HepG2 (cell line): ENCODE results near the gene GLDN. TPM values are rescaled to one million over a fixed set of nuclear protein-coding genes. Genes with fewer than 3 reads are reported as not detected.

Experiments used
- ARNT ChIP-seq: fragments of 450-650 bp; IDR thresholded peaks from 2 replicates; pipeline ENCODE4 v1.6.1; 2017
- FOXA3 ChIP-seq: IDR thresholded peaks from 2 replicates; pipeline ENCODE4 v1.6.1; 2016; ENCODE audit warnings: missing genetic modification reagents, missing compliant biosample characterization
- GATAD1 ChIP-seq: IDR thresholded peaks from 2 replicates; pipeline ENCODE4 v1.6.1; 2016; ENCODE audit warnings: missing genetic modification reagents, missing compliant biosample characterization
- HOMEZ ChIP-seq: IDR thresholded peaks from 2 replicates; pipeline ENCODE4 v1.6.1; 2016; ENCODE audit warnings: low read depth
- MED1 ChIP-seq: sonication (generic); formaldehyde crosslinking; IDR thresholded peaks from 2 replicates; pipeline ENCODE4 v1.4.0; 2020; ENCODE audit warnings: missing genetic modification reagents
- MIXL1 ChIP-seq: IDR thresholded peaks from 2 replicates; pipeline ENCODE4 v1.6.1; 2016
- SOX6 ChIP-seq, 2 experiments: fragments of 450-650 bp in 1 of 2; sonication (generic) in 1 of 2; formaldehyde crosslinking in 1 of 2; IDR thresholded peaks; 2 replicates each; pipeline versions ENCODE4 v1.4.0 to v1.6.1; 2017 to 2020; ENCODE audit warnings: antibody characterized with exemption in 1 of 2, mild to moderate bottlenecking in 1 of 2, missing genetic modification reagents in 1 of 2
- ZNF230 ChIP-seq: sonication (generic); formaldehyde crosslinking; IDR thresholded peaks from 2 replicates; pipeline ENCODE4 v1.4.0; 2020; ENCODE audit warnings: mild to moderate bottlenecking, missing genetic modification reagents
- ZNF782 ChIP-seq: sonication (generic); formaldehyde crosslinking; IDR thresholded peaks from 2 replicates; pipeline ENCODE4 v1.4.0; 2020; ENCODE audit warnings: missing genetic modification reagents, mild to moderate bottlenecking, borderline replicate concordance
- polyA plus RNA-seq, 8 experiments: library from polyadenylated mRNA; depleted of rRNA in 3 of 8; stranded (reverse) in 7 of 8; unstranded in 1 of 8; fragments of >200 nt; fragmentation: Illumina TruSeq in 4 of 8; extraction: Trizol in 4 of 8; gene quantifications; 2 replicates each; pipeline versions ENCODE4 v1.2.1 to v1.2.3, GENCODE V29; 2011 to 2016; ENCODE audit warnings: low read depth in 4 of 8, missing spikeins in 1 of 8, mixed read lengths in 1 of 8; ENCODE audit not compliant: insufficient read depth in 1 of 8
- total RNA-seq, 5 experiments: library from RNA; depleted of rRNA; stranded (reverse); fragments of >200 nt; fragmentation: Illumina TruSeq; extraction: Trizol; gene quantifications; 2 replicates each; pipeline ENCODE4 v1.2.3, GENCODE V29; 2016; ENCODE audit warnings: low read depth in 1 of 5
- TF ChIP-seq, protein P1 (sequence below): sonication (generic); formaldehyde crosslinking; IDR thresholded peaks from 2 replicates; pipeline ENCODE4 v1.4.0; 2020; ENCODE audit warnings: mild to moderate bottlenecking, missing genetic modification reagents
- TF ChIP-seq, protein P2 (sequence below): IDR thresholded peaks from 2 replicates; pipeline ENCODE4 v1.6.1; 2016; ENCODE audit warnings: missing compliant biosample characterization, missing genetic modification reagents, borderline replicate concordance
- TF ChIP-seq, protein P3 (sequence below): sonication (generic); formaldehyde crosslinking; IDR thresholded peaks from 2 replicates; pipeline ENCODE4 v1.4.0; 2020; ENCODE audit warnings: missing genetic modification reagents
- TF ChIP-seq, protein P4 (sequence below): sonication (generic); formaldehyde crosslinking; IDR thresholded peaks from 2 replicates; pipeline ENCODE4 v1.5.0; 2020; ENCODE audit warnings: mild to moderate bottlenecking, missing genetic modification reagents, moderate library complexity

GLDN gene
- total and polyA plus RNA-seq, 2 of the 13 experiments (the other 11 are each of a cell fraction or from before 2014, with no cell fraction given), result 0.86 to 1.0 TPM

- TF ChIP-seq, protein P1, sequence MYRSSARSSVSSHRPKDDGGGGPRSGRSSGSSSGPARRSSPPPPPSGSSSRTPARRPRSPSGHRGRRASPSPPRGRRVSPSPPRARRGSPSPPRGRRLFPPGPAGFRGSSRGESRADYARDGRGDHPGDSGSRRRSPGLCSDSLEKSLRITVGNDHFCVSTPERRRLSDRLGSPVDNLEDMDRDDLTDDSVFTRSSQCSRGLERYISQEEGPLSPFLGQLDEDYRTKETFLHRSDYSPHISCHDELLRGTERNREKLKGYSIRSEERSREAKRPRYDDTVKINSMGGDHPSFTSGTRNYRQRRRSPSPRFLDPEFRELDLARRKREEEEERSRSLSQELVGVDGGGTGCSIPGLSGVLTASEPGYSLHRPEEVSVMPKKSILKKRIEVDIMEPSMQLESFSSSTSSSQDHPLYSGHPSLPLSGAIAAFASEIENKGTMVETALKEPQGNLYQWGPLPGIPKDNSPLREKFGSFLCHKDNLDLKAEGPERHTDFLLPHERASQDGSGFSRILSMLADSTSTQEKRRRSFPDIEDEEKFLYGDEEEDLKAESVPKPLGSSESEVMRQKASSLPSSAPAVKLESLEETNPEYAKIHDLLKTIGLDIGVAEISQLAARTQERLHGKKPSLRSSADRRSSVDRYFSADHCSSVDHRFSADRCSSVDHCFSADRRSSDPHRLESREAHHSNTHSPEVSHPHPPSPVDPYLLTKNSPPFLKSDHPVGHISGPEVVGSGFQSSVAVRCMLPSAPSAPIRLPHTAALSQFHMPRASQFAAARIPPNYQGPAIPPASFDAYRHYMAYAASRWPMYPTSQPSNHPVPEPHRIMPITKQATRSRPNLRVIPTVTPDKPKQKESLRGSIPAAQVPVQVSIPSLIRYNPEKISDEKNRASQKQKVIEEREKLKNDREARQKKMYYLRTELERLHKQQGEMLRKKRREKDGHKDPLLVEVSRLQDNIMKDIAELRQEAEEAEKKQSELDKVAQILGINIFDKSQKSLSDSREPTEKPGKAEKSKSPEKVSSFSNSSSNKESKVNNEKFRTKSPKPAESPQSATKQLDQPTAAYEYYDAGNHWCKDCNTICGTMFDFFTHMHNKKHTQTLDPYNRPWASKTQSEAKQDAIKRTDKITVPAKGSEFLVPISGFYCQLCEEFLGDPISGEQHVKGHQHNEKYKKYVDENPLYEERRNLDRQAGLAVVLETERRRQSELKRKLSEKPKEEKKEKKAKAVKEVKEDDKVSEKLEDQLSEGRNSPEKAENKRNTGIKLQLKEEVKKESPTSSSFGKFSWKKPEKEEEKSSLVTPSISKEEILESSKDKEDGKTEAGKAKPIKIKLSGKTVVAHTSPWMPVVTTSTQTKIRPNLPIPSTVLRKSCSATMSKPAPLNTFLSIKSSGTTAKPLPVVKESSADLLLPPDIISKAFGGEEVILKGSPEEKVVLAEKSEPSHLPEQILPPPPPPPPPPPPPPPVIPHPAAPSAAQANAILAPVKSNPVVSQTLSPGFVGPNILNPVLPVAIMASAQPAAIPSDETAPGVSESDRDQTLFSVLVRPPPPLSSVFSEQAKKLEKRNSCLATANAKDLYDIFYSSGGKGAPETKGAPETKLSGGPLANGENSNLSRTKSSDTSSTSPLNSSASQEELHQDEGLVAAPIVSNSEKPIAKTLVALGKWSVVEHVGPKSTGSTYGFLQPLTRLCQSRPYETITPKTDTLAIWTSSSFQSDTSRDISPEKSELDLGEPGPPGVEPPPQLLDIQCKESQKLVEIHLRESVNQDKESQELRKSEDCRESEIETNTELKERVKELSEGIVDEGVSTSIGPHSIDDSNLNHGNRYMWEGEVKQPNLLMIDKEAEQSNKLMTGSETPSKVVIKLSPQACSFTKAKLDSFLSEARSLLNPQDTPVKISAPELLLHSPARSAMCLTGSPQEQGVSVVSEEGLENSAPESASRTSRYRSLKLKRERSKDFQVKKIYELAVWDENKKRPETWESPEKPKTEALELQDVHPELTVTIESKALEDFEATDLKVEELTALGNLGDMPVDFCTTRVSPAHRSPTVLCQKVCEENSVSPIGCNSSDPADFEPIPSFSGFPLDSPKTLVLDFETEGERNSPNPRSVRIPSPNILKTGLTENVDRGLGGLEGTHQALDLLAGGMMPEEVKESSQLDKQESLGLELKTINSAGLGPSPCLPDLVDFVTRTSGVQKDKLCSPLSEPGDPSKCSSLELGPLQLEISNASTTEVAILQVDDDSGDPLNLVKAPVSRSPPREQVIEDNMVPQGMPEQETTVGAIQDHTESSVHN (CRISPR knock-in tag), result 0 out of 2 replicates have a peak, but pooled peaks have one; percentile 33
- TF ChIP-seq HOMEZ (CRISPR knock-in tag) (0 out of 2 replicates have a peak, but pooled peaks have one; percentile 32), ARNT (no peak), GATAD1 (CRISPR knock-in tag) (0 out of 2 replicates have a peak, but pooled peaks have one; percentile 21), MED1 (CRISPR knock-in tag) (peak; percentile 26; the same call in 1 of the 2 replicates), SOX6 (IDR thresholded peaks at IDR 0.05) (no peak), SOX6 (CRISPR knock-in tag; IDR thresholded peaks at IDR 0.05) (peak; percentile 23; the same call in 1 of the 2 replicates), ZNF782 (CRISPR knock-in tag) (peak; percentile 45; the same call in 1 of the 2 replicates), MIXL1 (peak; percentile 97), FOXA3 (CRISPR knock-in tag) (0 out of 2 replicates have a peak, but pooled peaks have one; percentile 24), ZNF230 (CRISPR knock-in tag) (no peak)
- TF ChIP-seq, protein P2, sequence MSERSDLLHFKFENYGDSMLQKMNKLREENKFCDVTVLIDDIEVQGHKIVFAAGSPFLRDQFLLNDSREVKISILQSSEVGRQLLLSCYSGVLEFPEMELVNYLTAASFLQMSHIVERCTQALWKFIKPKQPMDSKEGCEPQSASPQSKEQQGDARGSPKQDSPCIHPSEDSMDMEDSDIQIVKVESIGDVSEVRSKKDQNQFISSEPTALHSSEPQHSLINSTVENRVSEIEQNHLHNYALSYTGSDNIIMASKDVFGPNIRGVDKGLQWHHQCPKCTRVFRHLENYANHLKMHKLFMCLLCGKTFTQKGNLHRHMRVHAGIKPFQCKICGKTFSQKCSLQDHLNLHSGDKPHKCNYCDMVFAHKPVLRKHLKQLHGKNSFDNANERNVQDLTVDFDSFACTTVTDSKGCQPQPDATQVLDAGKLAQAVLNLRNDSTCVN (CRISPR knock-in tag), result 0 out of 2 replicates have a peak, but pooled peaks have one; percentile 28
- TF ChIP-seq, protein P3, sequence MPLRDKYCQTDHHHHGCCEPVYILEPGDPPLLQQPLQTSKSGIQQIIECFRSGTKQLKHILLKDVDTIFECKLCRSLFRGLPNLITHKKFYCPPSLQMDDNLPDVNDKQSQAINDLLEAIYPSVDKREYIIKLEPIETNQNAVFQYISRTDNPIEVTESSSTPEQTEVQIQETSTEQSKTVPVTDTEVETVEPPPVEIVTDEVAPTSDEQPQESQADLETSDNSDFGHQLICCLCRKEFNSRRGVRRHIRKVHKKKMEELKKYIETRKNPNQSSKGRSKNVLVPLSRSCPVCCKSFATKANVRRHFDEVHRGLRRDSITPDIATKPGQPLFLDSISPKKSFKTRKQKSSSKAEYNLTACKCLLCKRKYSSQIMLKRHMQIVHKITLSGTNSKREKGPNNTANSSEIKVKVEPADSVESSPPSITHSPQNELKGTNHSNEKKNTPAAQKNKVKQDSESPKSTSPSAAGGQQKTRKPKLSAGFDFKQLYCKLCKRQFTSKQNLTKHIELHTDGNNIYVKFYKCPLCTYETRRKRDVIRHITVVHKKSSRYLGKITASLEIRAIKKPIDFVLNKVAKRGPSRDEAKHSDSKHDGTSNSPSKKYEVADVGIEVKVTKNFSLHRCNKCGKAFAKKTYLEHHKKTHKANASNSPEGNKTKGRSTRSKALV (CRISPR knock-in tag), result no peak
- TF ChIP-seq, protein P4, sequence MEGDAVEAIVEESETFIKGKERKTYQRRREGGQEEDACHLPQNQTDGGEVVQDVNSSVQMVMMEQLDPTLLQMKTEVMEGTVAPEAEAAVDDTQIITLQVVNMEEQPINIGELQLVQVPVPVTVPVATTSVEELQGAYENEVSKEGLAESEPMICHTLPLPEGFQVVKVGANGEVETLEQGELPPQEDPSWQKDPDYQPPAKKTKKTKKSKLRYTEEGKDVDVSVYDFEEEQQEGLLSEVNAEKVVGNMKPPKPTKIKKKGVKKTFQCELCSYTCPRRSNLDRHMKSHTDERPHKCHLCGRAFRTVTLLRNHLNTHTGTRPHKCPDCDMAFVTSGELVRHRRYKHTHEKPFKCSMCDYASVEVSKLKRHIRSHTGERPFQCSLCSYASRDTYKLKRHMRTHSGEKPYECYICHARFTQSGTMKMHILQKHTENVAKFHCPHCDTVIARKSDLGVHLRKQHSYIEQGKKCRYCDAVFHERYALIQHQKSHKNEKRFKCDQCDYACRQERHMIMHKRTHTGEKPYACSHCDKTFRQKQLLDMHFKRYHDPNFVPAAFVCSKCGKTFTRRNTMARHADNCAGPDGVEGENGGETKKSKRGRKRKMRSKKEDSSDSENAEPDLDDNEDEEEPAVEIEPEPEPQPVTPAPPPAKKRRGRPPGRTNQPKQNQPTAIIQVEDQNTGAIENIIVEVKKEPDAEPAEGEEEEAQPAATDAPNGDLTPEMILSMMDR (CRISPR knock-in tag), result peak; percentile 98
Measured at GRCh38 chr15:51380999-51381806, 39.7 kb downstream of the GLDN start (continued).
